ENCODE results near the gene RAB31. TPM values are rescaled to one million over a fixed set of nuclear protein-coding genes. Genes with fewer than 3 reads are reported as not detected.
A peak's percentile ranks its signal among the peaks of the same experiment; 100 is the strongest.

The RAB31 gene
- total RNA-seq, 1 experiment from 2014 or later, result 9.5 TPM

DNA sequence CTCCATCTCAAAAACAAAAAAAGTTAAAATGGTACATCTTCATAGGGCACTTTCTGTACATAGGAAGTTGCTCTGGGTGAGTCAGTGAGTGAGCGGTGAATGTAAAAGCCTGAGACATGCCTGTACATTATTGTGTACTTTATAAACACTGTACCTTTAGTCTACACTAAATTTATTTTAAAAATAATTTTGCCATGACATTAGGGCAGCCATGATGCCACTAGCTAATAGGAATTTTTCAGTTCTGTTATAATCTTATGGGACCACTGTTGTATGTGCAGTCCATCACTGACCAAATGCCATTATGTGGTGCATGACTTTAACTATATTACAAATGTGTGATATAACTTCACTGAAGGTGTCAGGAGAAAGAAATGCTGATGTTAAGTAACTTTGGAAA is 166.6 kb downstream of the RAB31 start:
- Histone ChIP-seq H3K9me3 (no peaks in the 10 kb centered on the region), H3K27me3 (replicated peaks; ENCODE audit: control insufficient read depth, insufficient read depth, low read length) (no peaks in the 10 kb centered on the region), H3K4me1 (peaks cover 38% of the 10 kb centered on the region), H3K4me3 (ENCODE audit: low read depth, low read length) (no peak overlapping the region), H3K36me3 (ENCODE audit: control insufficient read depth, insufficient read depth, low read length) (no peaks in the 10 kb centered on the region)
- TF ChIP-seq, protein P1, sequence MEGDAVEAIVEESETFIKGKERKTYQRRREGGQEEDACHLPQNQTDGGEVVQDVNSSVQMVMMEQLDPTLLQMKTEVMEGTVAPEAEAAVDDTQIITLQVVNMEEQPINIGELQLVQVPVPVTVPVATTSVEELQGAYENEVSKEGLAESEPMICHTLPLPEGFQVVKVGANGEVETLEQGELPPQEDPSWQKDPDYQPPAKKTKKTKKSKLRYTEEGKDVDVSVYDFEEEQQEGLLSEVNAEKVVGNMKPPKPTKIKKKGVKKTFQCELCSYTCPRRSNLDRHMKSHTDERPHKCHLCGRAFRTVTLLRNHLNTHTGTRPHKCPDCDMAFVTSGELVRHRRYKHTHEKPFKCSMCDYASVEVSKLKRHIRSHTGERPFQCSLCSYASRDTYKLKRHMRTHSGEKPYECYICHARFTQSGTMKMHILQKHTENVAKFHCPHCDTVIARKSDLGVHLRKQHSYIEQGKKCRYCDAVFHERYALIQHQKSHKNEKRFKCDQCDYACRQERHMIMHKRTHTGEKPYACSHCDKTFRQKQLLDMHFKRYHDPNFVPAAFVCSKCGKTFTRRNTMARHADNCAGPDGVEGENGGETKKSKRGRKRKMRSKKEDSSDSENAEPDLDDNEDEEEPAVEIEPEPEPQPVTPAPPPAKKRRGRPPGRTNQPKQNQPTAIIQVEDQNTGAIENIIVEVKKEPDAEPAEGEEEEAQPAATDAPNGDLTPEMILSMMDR (IDR thresholded peaks at IDR 0.05; ENCODE audit: insufficient read depth in 1 of 2, low read depth in 1 of 2, low read length in 1 of 2, severe bottlenecking in 1 of 2, unreplicated experiment in 1 of 2), result no peak
- peaks cover 8% of the 10 kb centered on the region for H3K36me3 Mint-ChIP-seq (ENCODE audit: insufficient read depth, unreplicated experiment)
- H3K4me3 Mint-ChIP-seq (ENCODE audit: unreplicated experiment), result no peak overlapping the region
- peaks cover 33% of the 10 kb centered on the region for H3K4me1 Mint-ChIP-seq (ENCODE audit: low read depth, unreplicated experiment)
- no TSS peak for BruUV-seq (replicated peaks)
- no peaks in the 10 kb centered on the region for H3K9me3 Mint-ChIP-seq (ENCODE audit: unreplicated experiment)
- no peak for DNase-seq
- intact Hi-C loops (cut with micrococcal nuclease; ENCODE audit: unreplicated experiment), result loop anchor here (5.0 kb wide), 1 partner anchor 137 kb away; no protein-coding TSS in a partner anchor
- CTCF ChIA-PET, result no interaction called here
- H3K27me3 Mint-ChIP-seq (ENCODE audit: insufficient read depth, unreplicated experiment), result no peaks in the 10 kb centered on the region
- H3K27ac Mint-ChIP-seq (ENCODE audit: unreplicated experiment), result peak overlapping the region; percentile 35
- POLR2A ChIA-PET, result no interaction called here

DNA sequence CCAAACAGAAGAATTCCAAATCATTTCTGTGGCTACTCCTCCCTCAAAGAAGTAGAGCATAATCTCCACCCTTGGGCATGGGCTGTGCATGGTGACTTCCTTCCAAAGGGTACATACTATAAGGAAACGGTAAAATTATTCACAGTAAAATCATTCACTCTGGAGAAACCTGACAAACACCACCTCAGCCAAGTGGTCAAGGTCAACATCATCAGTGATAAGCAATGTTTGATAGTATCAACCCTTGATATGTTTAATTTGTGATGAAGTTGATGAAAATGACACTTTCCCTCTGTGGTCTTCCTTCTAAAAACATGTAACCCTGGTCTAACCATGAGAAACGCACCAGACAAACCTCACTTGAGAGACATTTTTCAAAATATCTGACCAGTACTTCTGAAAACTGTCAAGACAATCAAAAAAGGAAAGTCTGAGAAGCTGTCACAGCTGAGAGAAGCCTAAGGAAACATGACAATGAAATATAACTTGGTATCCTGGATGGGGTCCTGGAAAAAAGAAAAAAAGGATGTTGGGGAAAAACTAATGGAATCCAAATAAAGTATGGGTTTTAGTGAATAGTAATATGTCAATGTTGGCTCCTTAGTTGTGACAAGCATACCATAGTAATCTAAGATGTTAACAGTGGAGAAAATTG is 168.2 kb downstream of the RAB31 start:
- H3K4me1 Mint-ChIP-seq (ENCODE audit: low read depth, unreplicated experiment), result peaks cover 18% of the 10 kb centered on the region
- ChIA-PET POLR2A (interaction anchor here (0.6 kb wide), 2 partner anchors 23 to 51 kb away, joined by 3 read pairs; no protein-coding TSS in a partner anchor), CTCF (interaction anchor here (1.5 kb wide), 1 partner anchor 10 kb away, joined by 5 read pairs; the partner anchor contains the start of gene TXNDC2)
- DNase-seq, result no peak
- H3K27me3 Mint-ChIP-seq (ENCODE audit: insufficient read depth, unreplicated experiment), result no peaks in the 10 kb centered on the region
- H3K36me3 ChIP-seq (ENCODE audit: control insufficient read depth, insufficient read depth, low read length), result no peaks in the 10 kb centered on the region
- no peaks in the 10 kb centered on the region for H3K27me3 ChIP-seq (replicated peaks; ENCODE audit: control insufficient read depth, insufficient read depth, low read length)
- intact Hi-C loops (cut with micrococcal nuclease; ENCODE audit: unreplicated experiment), result loop anchor here (2.0 to 5.0 kb wide), 2 partner anchors 68 to 139 kb away; no protein-coding TSS in a partner anchor
- no TSS peak for BruUV-seq (replicated peaks)
- H3K9me3 Mint-ChIP-seq (ENCODE audit: unreplicated experiment), result no peaks in the 10 kb centered on the region
- H3K9me3 ChIP-seq, result no peaks in the 10 kb centered on the region
- H3K4me3 ChIP-seq (ENCODE audit: low read depth, low read length), result no peak overlapping the region
- H3K4me3 Mint-ChIP-seq (ENCODE audit: unreplicated experiment), result peak overlapping the region; percentile 58
- H3K27ac Mint-ChIP-seq (ENCODE audit: unreplicated experiment), result peak overlapping the region; percentile 78
- H3K4me1 ChIP-seq, result peaks cover 34% of the 10 kb centered on the region
- TF ChIP-seq, protein P1 (IDR thresholded peaks at IDR 0.05; ENCODE audit: insufficient read depth in 1 of 2, low read depth in 1 of 2, low read length in 1 of 2, severe bottlenecking in 1 of 2, unreplicated experiment in 1 of 2), result no peak
- H3K36me3 Mint-ChIP-seq (ENCODE audit: insufficient read depth, unreplicated experiment), result peaks cover 8% of the 10 kb centered on the region

DNA sequence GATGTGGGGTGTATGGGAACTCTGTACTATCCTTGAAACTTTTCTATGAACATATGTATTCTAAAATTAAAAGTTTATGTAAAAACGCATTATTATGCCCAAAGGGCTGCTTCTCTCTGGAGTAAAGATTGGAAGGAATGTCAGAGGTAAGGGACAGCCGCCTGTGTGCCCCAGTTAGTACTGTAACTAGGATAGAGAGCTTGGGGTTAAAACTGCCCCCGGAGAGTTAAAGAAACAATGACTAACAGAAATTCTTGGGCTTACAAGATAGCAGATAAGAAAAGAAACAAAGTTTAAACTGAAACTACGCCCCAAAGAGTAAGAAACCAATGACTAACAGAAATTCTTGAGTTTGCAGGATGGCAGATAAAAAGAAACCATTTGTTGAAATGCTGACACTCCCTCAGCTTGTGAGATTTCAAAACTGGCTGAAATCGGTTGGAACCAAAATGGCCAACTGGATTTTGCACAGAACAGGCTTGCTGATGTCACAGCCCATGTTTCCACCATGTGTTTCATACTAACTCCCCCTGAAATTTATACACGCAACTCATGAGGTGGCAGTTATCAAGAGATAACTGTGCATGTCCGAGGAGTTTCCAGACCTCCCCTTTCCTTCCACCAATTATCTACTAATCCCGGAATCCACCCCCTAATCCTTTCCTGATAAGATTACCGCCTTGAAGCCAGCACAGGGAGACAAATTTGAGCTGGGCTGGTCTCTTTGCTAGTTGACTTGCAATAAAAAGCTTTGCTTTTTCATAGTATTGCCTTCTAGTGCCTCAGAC is 169.0 kb downstream of the RAB31 start:
- ChIA-PET POLR2A (interaction anchor here (0.6 to 1.2 kb wide), 3 partner anchors 22 to 50 kb away, joined by 3 to 13 read pairs (median 3); partner anchors contain the start of gene VAPA), CTCF (interaction anchor here (1.5 kb wide), 1 partner anchor 9 kb away, joined by 5 read pairs; the partner anchor contains the start of gene TXNDC2)
- H3K27me3 ChIP-seq (replicated peaks; ENCODE audit: control insufficient read depth, insufficient read depth, low read length), result no peaks in the 10 kb centered on the region
- H3K36me3 ChIP-seq (ENCODE audit: control insufficient read depth, insufficient read depth, low read length), result no peaks in the 10 kb centered on the region
- Mint-ChIP-seq H3K27ac (ENCODE audit: unreplicated experiment) (peak overlapping the region; percentile 78), H3K4me3 (ENCODE audit: unreplicated experiment) (peak overlapping the region; percentile 58), H3K27me3 (ENCODE audit: insufficient read depth, unreplicated experiment) (no peaks in the 10 kb centered on the region), H3K4me1 (ENCODE audit: low read depth, unreplicated experiment) (peaks cover 16% of the 10 kb centered on the region), H3K9me3 (ENCODE audit: unreplicated experiment) (no peaks in the 10 kb centered on the region), H3K36me3 (ENCODE audit: insufficient read depth, unreplicated experiment) (peaks cover 8% of the 10 kb centered on the region)
- peak; percentile 82 to 84 for DNase-seq
- H3K4me3 ChIP-seq (ENCODE audit: low read depth, low read length), result peak overlapping the region; percentile 15
- no peaks in the 10 kb centered on the region for H3K9me3 ChIP-seq
- BruUV-seq (replicated peaks), result TSS peak; percentile 99
- TF ChIP-seq, protein P1 (IDR thresholded peaks at IDR 0.05; ENCODE audit: insufficient read depth in 1 of 2, low read depth in 1 of 2, low read length in 1 of 2, severe bottlenecking in 1 of 2, unreplicated experiment in 1 of 2), result no peak
- H3K4me1 ChIP-seq, result peaks cover 34% of the 10 kb centered on the region
- intact Hi-C loops (cut with micrococcal nuclease; ENCODE audit: unreplicated experiment), result loop anchor here (1.0 to 5.0 kb wide), 4 partner anchors 36 to 140 kb away; no protein-coding TSS in a partner anchor
